GM23338 (cell line): ENCODE results near the gene ADAMTS19. TPM values are rescaled to one million over a fixed set of nuclear protein-coding genes. Genes with fewer than 3 reads are reported as not detected.

Source experiments
- ATAC-seq: fragments of 200-7000 bp; cut with Tn5 transposase; 3 replicates; pipeline ENCODE4 v1.9.1; 2020
- DNase-seq: peaks from one replicate; pipeline ENCODE4 v3.0.0-alpha.2; 2015; ENCODE audit warnings: low spot score
- H2AFZ ChIP-seq: fragments of 200-600 bp; sonication (generic); 2 replicates; pipeline ENCODE4 v1.8.0; 2016; ENCODE audit warnings: antibody characterized with exemption, mild to moderate bottlenecking, moderate library complexity
- H3F3A ChIP-seq: fragments of 200-600 bp; sonication (generic); replicated peaks from 2 replicates; pipeline ENCODE4 v1.8.0; 2017; ENCODE audit warnings: antibody characterized with exemption, mixed run types, low read depth
- H3K27ac ChIP-seq: fragments of 200-600 bp; sonication (generic); 2 replicates; pipeline ENCODE4 v1.6.1; 2016; ENCODE audit warnings: low read depth
- H3K27me3 ChIP-seq: fragments of 200-600 bp; sonication (generic); 2 replicates; pipeline ENCODE4 v1.8.0; 2016; ENCODE audit warnings: mild to moderate bottlenecking, mixed run types, moderate library complexity; ENCODE audit not compliant: insufficient read depth
- H3K36me3 ChIP-seq: fragments of 200-600 bp; sonication (generic); 2 replicates; pipeline ENCODE4 v1.8.0; 2016; ENCODE audit warnings: mild to moderate bottlenecking; ENCODE audit not compliant: insufficient read depth
- H3K4me1 ChIP-seq: fragments of 200-600 bp; sonication (generic); 2 replicates; pipeline ENCODE4 v1.8.0; 2016; ENCODE audit warnings: mild to moderate bottlenecking, moderate library complexity; ENCODE audit not compliant: insufficient read depth
- H3K4me2 ChIP-seq: fragments of 200-600 bp; sonication (generic); 2 replicates; pipeline ENCODE4 v1.7.1; 2017; ENCODE audit warnings: mixed run types
- H3K4me3 ChIP-seq: fragments of 200-600 bp; sonication (generic); 2 replicates; pipeline ENCODE4 v1.6.1; 2016; ENCODE audit warnings: mixed run types
- H3K79me2 ChIP-seq: fragments of 200-600 bp; sonication (generic); replicated peaks from 2 replicates; pipeline ENCODE4 v1.8.0; 2017; ENCODE audit warnings: mild to moderate bottlenecking; ENCODE audit not compliant: insufficient read depth
- H3K9me2 ChIP-seq: fragments of 200-600 bp; sonication (generic); 2 replicates; pipeline ENCODE4 v1.8.0; 2017; ENCODE audit not compliant: insufficient read depth
- H4K20me1 ChIP-seq: fragments of 200-600 bp; sonication (generic); replicated peaks from 2 replicates; pipeline ENCODE4 v1.8.0; 2017; ENCODE audit warnings: mild to moderate bottlenecking; ENCODE audit not compliant: insufficient read depth
- H3K27ac Mint-ChIP-seq: 2 replicates; pipeline ENCODE4 v1.8.0; 2020; ENCODE audit warnings: inconsistent platforms, mild to moderate bottlenecking, moderate library complexity, mixed read lengths
- H3K27me3 Mint-ChIP-seq: 3 replicates; pipeline ENCODE4 v1.8.0; 2022; ENCODE audit warnings: low read depth, mild to moderate bottlenecking, moderate library complexity, mixed read lengths, inconsistent platforms; ENCODE audit not compliant: insufficient read depth, poor library complexity
- H3K36me3 Mint-ChIP-seq: 3 replicates; pipeline ENCODE4 v1.8.0; 2021; ENCODE audit warnings: low read depth, mild to moderate bottlenecking, inconsistent platforms, moderate library complexity, mixed read lengths
- H3K4me1 Mint-ChIP-seq: 3 replicates; pipeline ENCODE4 v1.8.0; 2020; ENCODE audit warnings: mild to moderate bottlenecking, inconsistent platforms, mixed read lengths
- H3K4me3 Mint-ChIP-seq: 3 replicates; pipeline ENCODE4 v1.8.0; 2021; ENCODE audit warnings: moderate library complexity, mild to moderate bottlenecking, inconsistent platforms, mixed read lengths
- H3K9me3 Mint-ChIP-seq: 3 replicates; pipeline ENCODE4 v1.8.0; 2020; ENCODE audit warnings: moderate library complexity, mild to moderate bottlenecking, inconsistent platforms, mixed read lengths
- CREB1 ChIP-seq: fragments of 250-450 bp; sonication (Bioruptor Pico); IDR thresholded peaks from 2 replicates; pipeline ENCODE4 v1.5.0; 2020; ENCODE audit warnings: low read depth, mild to moderate bottlenecking, moderate library complexity
- EZH2 ChIP-seq: fragments of 200-600 bp; sonication (generic); IDR thresholded peaks from one replicate; pipeline ENCODE4 v1.8.0; 2017; ENCODE audit warnings: antibody characterized with exemption, mild to moderate bottlenecking, low read depth; ENCODE audit not compliant: unreplicated experiment
- JUNB ChIP-seq: IDR thresholded peaks from one replicate; pipeline ENCODE4 v1.6.1; 2016; ENCODE audit warnings: antibody characterized with exemption; ENCODE audit not compliant: unreplicated experiment
- NANOG ChIP-seq: IDR thresholded peaks from 2 replicates; pipeline ENCODE4 v1.6.1; 2016; ENCODE audit warnings: antibody characterized with exemption, borderline replicate concordance
- STAT1 ChIP-seq: IDR thresholded peaks from one replicate; pipeline ENCODE4 v1.6.1; 2016; ENCODE audit warnings: antibody characterized with exemption; ENCODE audit not compliant: unreplicated experiment
- ZNF114 ChIP-seq: fragments of 250-450 bp; sonication (Bioruptor Pico); IDR thresholded peaks from 2 replicates; pipeline ENCODE4 v1.5.0; 2020; ENCODE audit warnings: mild to moderate bottlenecking, moderate library complexity
- ZNF331 ChIP-seq: fragments of 250-450 bp; sonication (Bioruptor Pico); IDR thresholded peaks from 2 replicates; pipeline ENCODE4 v1.5.0; 2020; ENCODE audit warnings: low read depth, mild to moderate bottlenecking, moderate library complexity
- ZNF462 ChIP-seq: fragments of 250-450 bp; sonication (Bioruptor Pico); IDR thresholded peaks from 2 replicates; pipeline ENCODE4 v1.5.0; 2020; ENCODE audit warnings: mild to moderate bottlenecking, moderate library complexity
- polyA plus RNA-seq: library from polyadenylated mRNA; unstranded; fragments of >200 nt; fragmentation: Nextera tagmentation; extraction: Ambion mirVana; gene quantifications from 2 replicates; pipeline ENCODE4 v1.2.1, GENCODE V29; 2016
- total RNA-seq: library from RNA; depleted of rRNA; stranded (reverse); fragments of >200 nt; shearing (Covaris generic); gene quantifications from 2 replicates; pipeline ENCODE4 v1.2.3, GENCODE V29; 2014
- TF ChIP-seq, protein P1 (sequence below): IDR thresholded peaks from one replicate; pipeline ENCODE4 v1.6.1; 2018; ENCODE audit warnings: antibody characterized with exemption; ENCODE audit not compliant: unreplicated experiment
- TF ChIP-seq, protein P2 (sequence below): IDR thresholded peaks from 2 replicates; pipeline ENCODE4 v1.6.1; 2016; ENCODE audit warnings: antibody characterized with exemption

Gene ADAMTS19
- total and polyA plus RNA-seq, 2 experiments from 2014 or later: 6.0 to 27.4 TPM

- Mint-ChIP-seq H3K27ac (no peak overlapping the region), H3K36me3 (peaks cover 32% of the 10 kb centered on the region; the same call in 2 of the 3 replicates), H3K27me3 (no peaks in the 10 kb centered on the region), H3K9me3 (no peaks in the 10 kb centered on the region; the same call in 2 of the 3 replicates), H3K4me3 (no peak overlapping the region), H3K4me1 (no peaks in the 10 kb centered on the region)
- Histone ChIP-seq H3K4me3 (no peak overlapping the region), H3K27ac (no peak overlapping the region), H3K79me2 (peaks cover 30% of the 10 kb centered on the region), H3K27me3 (no peaks in the 10 kb centered on the region), H3F3A (no peaks in the 10 kb centered on the region), H3K4me1 (no peaks in the 10 kb centered on the region), H2AFZ (no peak overlapping the region), H3K4me2 (no peak overlapping the region), H4K20me1 (no peaks in the 10 kb centered on the region), H3K9me2 (no peaks in the 10 kb centered on the region), H3K36me3 (no peaks in the 10 kb centered on the region)
- no peak for ATAC-seq
- TF ChIP-seq CREB1: no peak
- no peak for TF ChIP-seq EZH2
- no peak for DNase-seq
Measured at GRCh38 chr5:129511291-129511690, 51.2 kb downstream of the ADAMTS19 start.

GRCh38 chr5:129541051-129541450 lies 81.0 kb downstream of the ADAMTS19 start:
- H3K36me3 ChIP-seq: no peaks in the 10 kb centered on the region
- H3K4me3 Mint-ChIP-seq: no peak overlapping the region
- H3K4me2 ChIP-seq: no peak overlapping the region
- H3K27me3 Mint-ChIP-seq: peaks cover 8% of the 10 kb centered on the region
- ATAC-seq: no peak
- no peak for DNase-seq
- H3K9me3 Mint-ChIP-seq: peaks cover 18% of the 10 kb centered on the region
- peaks cover 40% of the 10 kb centered on the region for H3K36me3 Mint-ChIP-seq
- H3K9me2 ChIP-seq: no peaks in the 10 kb centered on the region
- H3K79me2 ChIP-seq: no peaks in the 10 kb centered on the region
- H4K20me1 ChIP-seq: no peaks in the 10 kb centered on the region
- no peak overlapping the region for H3K27ac ChIP-seq
- no peaks in the 10 kb centered on the region; the same call in 2 of the 3 replicates for H3K4me1 Mint-ChIP-seq
- no peak overlapping the region for H3K27ac Mint-ChIP-seq
- no peak overlapping the region for H3K4me3 ChIP-seq
- H3K4me1 ChIP-seq: 0 out of 2 replicates have a peak, but pooled peaks cover 7% of the 10 kb centered on the region
- no peak overlapping the region for H2AFZ ChIP-seq
- no peaks in the 10 kb centered on the region for H3K27me3 ChIP-seq
- no peaks in the 10 kb centered on the region for H3F3A ChIP-seq
- TF ChIP-seq JUNB (no peak), ZNF331 (CRISPR knock-in tag) (no peak), ZNF114 (CRISPR knock-in tag) (no peak), EZH2 (no peak), ZNF462 (CRISPR knock-in tag) (no peak), CREB1 (no peak), NANOG (no peak), STAT1 (no peak)
- TF ChIP-seq, protein P1, sequence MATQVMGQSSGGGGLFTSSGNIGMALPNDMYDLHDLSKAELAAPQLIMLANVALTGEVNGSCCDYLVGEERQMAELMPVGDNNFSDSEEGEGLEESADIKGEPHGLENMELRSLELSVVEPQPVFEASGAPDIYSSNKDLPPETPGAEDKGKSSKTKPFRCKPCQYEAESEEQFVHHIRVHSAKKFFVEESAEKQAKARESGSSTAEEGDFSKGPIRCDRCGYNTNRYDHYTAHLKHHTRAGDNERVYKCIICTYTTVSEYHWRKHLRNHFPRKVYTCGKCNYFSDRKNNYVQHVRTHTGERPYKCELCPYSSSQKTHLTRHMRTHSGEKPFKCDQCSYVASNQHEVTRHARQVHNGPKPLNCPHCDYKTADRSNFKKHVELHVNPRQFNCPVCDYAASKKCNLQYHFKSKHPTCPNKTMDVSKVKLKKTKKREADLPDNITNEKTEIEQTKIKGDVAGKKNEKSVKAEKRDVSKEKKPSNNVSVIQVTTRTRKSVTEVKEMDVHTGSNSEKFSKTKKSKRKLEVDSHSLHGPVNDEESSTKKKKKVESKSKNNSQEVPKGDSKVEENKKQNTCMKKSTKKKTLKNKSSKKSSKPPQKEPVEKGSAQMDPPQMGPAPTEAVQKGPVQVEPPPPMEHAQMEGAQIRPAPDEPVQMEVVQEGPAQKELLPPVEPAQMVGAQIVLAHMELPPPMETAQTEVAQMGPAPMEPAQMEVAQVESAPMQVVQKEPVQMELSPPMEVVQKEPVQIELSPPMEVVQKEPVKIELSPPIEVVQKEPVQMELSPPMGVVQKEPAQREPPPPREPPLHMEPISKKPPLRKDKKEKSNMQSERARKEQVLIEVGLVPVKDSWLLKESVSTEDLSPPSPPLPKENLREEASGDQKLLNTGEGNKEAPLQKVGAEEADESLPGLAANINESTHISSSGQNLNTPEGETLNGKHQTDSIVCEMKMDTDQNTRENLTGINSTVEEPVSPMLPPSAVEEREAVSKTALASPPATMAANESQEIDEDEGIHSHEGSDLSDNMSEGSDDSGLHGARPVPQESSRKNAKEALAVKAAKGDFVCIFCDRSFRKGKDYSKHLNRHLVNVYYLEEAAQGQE: no peak
- TF ChIP-seq, protein P2, sequence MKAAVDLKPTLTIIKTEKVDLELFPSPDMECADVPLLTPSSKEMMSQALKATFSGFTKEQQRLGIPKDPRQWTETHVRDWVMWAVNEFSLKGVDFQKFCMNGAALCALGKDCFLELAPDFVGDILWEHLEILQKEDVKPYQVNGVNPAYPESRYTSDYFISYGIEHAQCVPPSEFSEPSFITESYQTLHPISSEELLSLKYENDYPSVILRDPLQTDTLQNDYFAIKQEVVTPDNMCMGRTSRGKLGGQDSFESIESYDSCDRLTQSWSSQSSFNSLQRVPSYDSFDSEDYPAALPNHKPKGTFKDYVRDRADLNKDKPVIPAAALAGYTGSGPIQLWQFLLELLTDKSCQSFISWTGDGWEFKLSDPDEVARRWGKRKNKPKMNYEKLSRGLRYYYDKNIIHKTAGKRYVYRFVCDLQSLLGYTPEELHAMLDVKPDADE: no peak
